Measurements from ENCODE around the gene MAP3K8.

MAP3K8 gene

DNA sequence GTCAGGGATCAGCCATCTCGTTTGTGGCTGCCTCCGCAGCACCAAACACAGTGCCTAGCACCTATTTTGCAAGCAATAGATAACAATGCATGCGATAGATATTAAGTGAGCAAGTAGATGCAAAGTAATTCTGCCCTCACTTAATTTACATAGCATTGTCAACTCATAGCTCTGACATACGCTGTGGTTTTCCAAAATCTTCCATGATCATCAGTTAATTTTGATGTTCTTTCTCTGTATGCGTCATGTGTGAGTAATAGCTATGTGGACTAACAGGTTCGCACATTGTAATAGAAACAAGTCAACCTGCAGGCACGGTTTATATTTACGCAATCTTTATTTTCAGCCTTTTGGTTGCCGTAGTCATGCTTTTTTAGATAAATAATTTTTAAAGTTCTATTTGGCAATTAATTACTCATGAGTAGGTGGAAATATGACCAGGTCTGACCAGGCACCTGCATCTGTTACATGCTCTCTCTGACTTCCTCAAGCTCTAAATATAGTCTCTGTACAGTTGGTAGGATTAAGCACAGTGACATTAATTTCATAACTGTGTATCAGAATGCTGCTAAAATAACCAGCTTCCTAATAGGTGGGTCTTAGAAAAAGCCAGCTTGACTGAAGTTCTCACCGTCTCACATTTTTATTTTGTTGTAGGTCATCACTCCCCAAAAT is 13.3 kb downstream of the MAP3K8 start:
- H3K4me3 ChIP-seq (ENCODE audit: low read depth, low read length), result no peak overlapping the region
- TF ChIP-seq, protein P1, sequence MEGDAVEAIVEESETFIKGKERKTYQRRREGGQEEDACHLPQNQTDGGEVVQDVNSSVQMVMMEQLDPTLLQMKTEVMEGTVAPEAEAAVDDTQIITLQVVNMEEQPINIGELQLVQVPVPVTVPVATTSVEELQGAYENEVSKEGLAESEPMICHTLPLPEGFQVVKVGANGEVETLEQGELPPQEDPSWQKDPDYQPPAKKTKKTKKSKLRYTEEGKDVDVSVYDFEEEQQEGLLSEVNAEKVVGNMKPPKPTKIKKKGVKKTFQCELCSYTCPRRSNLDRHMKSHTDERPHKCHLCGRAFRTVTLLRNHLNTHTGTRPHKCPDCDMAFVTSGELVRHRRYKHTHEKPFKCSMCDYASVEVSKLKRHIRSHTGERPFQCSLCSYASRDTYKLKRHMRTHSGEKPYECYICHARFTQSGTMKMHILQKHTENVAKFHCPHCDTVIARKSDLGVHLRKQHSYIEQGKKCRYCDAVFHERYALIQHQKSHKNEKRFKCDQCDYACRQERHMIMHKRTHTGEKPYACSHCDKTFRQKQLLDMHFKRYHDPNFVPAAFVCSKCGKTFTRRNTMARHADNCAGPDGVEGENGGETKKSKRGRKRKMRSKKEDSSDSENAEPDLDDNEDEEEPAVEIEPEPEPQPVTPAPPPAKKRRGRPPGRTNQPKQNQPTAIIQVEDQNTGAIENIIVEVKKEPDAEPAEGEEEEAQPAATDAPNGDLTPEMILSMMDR (IDR thresholded peaks at IDR 0.05; ENCODE audit: borderline replicate concordance, insufficient read depth, low read depth, low read length), result no peak

DNA sequence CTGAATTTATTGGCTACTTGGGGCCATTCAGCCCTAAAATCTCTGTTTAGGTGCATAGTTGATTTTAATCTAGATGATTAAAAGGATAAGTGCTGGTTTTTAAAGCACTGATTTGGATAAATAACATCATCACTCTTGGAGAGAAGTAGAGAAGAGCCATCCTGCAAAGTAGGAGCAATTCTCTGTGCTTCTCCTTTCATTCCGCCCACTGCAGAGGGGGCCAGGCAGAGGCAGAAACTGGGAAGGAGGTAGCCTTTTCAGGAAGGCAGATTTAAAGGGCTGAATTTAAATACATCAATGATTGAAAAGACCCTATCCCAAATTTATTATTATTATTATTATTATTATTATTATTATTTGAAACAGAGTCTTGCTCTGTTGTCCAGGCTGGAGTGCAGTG is 14.1 kb downstream of the MAP3K8 start:
- no peak overlapping the region for H3K4me3 ChIP-seq (ENCODE audit: low read depth, low read length)
- TF ChIP-seq, protein P1 (IDR thresholded peaks at IDR 0.05; ENCODE audit: borderline replicate concordance, insufficient read depth, low read depth, low read length), result no peak

DNA sequence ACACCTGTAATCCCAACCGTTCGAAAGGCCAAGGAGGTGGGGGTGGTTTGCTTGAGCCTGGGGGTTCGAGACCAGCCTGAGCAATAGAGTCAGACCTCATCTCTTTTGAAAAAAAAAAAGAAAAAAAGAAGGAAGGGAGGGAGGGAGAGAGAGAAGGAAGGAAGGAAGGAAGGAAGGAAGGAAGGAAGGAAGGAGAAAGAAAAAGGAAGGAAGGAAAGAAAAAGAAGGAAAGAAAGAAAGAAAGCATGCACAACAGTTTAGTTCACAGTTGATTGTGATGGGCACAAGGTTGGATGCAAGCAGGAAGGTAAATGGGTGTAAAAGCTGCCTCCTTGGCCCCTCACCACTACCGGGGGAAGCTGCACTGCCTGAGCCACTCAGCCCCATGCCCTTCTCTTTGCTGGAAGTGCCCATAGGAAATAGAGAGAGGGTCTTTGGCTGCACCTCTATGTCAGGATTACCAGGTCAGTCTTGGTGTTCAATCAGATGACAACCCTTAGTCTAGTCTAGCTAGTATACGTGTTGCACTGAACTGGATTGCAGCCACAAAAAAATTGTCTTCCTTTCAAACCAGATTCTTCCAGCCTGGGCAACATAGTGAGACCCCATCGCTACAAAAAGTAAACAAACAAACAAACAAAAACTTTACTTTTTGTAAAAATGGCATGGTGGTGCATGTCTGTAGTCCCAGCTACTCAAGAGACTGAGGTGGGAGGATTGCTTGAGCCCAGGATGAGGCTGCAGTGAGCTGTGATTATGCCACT is 20.0 kb downstream of the MAP3K8 start:
- H3K4me3 ChIP-seq (ENCODE audit: low read depth, low read length), result no peak overlapping the region
- TF ChIP-seq, protein P1 (IDR thresholded peaks at IDR 0.05; ENCODE audit: borderline replicate concordance, insufficient read depth, low read depth, low read length), result no peak

DNA sequence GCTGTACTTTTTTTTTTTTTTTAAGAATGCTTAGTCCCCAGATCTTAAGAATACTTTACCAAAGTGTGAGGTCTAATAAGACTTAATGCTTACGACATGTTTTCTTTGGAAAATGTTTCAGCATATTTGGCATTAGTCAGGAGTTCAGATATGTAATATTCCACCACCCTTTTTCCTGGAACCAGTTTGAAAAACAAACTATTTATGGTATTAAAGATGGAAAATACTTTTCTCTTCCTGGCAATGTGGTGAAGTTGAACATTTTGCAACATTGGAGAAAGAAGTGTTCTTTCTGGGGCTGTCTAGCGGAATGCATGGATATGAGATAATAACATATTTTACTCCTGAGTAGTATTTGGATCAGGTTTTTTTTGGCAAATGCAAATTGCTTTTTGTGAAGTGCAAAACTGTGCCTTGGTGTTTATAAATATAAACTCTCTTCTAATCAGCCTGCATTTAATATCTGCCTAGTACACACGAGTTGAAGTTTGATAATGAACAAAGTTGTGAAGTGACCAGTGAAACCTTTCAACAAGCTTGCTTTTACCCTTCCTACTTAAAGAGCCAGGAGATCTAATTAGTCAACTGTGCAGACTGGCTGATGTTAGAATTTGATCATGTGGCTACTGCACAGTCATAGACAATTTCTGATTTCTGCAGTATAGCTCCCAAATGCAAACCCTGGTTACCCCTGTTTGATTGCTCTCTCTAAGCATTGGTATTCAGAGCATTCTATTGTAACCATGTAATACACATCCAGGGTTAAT is 20.9 kb downstream of the MAP3K8 start:
- H3K4me3 ChIP-seq (ENCODE audit: low read depth, low read length), result no peak overlapping the region
- TF ChIP-seq, protein P1 (IDR thresholded peaks at IDR 0.05; ENCODE audit: borderline replicate concordance, insufficient read depth, low read depth, low read length), result no peak

DNA sequence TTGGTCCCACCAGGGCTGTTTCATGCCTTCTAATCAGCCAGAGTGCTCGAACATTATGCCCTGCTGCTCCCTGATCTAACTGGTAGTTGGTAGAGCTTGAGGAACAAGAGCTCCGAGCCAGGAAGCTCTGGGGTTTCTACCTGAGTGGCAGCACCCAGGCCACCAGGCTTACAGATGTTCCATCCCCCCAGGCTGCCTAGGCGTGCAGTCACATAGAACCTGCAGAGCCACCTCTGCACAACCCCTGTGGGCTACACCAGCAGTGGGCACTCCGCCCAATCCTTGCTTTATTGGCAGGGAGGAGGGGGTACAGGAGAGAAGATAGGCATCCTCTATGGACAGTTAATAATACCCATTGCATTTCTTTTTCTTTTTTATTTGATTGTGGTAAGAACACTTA is 21.8 kb downstream of the MAP3K8 start:
- H3K4me3 ChIP-seq (ENCODE audit: low read depth, low read length), result no peak overlapping the region
- TF ChIP-seq, protein P1 (IDR thresholded peaks at IDR 0.05; ENCODE audit: borderline replicate concordance, insufficient read depth, low read depth, low read length), result no peak

DNA sequence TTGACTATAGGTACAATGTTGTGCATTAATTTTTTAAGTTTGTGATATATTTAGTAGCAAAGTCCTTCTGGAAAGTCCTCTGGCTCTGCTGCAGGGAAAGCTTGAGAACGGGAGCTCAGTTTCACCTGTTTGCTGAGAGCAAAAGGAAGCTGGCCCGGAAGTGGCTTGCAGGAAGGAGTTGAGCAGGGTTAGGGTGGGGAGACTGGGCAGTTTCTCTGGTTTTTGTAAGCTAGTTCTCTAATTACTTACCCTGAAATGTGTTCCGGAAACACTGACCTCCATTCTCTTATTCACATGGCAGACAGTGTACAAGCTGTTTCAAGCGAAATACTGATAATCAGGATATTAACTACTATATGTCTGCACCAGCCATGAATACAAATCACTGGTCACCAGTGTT is 22.3 kb downstream of the MAP3K8 start:
- H3K4me3 ChIP-seq (ENCODE audit: low read depth, low read length), result no peak overlapping the region
- TF ChIP-seq, protein P1 (IDR thresholded peaks at IDR 0.05; ENCODE audit: borderline replicate concordance, insufficient read depth, low read depth, low read length), result no peak

All from GM12875 (cell line).